Kidney capillary endothelial cell (primary cell): Measurements from ENCODE around the gene C20orf202.

Experiments used
- DNase-seq: peaks from one replicate; pipeline ENCODE4 v3.0.0-alpha.2; 2018; ENCODE audit warnings: low spot score

Gene C20orf202

DNA sequence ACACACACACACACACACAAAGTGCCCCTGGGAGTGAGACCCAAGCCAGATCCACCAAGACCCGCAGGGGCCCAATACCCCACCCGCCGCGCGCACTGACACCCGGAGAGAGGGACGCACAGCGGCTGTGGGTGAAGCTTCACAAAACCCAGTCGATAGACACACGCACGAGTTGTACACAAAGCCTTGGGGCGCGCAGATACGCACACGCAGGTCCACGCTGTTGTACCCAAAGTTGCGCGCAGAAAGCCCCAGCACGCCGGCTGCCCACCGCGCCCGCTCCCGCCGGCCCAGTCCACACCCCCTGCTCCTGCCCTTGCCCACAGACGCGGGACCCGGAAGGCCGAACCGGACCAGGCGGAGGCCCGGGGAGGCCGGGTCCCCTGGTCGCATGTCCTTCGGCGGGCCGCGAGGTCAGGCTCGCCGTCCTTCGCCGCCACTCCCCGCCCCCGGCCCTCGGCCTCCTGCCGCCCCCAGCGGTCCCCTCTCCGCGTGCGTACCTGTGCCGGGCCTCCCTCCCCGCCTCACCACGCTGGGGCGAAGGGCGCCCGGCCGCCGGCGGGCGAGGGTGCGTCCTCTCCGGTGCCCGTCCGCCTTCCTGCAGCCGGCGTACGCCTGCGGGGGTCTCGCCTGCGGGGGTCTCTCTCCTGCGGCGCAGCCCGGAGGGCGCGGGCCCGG, 18.5 kb upstream of the C20orf202 start, which contains the start of gene TMEM74B:
TSS of gene TMEM74B (minus strand) at position 344 of the 678 bp plus-strand sequence. CDS start 1,180 bp downstream, outside the sequence.
- no peak for DNase-seq

DNA sequence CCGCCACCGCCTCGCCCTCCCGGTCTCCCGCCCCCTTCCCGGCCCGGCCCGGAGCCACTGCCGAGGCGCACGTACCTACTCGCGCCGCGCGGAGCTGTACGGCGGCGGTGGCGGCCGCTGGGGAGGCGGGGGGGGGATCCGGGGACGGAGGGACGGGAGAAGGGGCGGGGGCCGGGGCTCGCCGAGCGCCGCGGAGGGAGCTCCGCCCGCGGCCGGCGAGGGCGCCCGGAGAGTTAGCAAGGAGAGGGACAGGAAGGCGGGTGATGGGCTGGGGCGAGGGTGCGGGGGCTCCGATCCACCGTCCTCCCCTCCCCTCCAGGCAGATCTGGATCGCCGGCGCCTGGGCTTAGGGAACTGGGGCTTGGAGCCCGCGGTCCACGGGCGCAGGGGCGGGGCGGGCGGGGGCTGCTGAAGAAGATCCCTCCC, 17.9 kb upstream of the C20orf202 start:
- no peak for DNase-seq

DNA sequence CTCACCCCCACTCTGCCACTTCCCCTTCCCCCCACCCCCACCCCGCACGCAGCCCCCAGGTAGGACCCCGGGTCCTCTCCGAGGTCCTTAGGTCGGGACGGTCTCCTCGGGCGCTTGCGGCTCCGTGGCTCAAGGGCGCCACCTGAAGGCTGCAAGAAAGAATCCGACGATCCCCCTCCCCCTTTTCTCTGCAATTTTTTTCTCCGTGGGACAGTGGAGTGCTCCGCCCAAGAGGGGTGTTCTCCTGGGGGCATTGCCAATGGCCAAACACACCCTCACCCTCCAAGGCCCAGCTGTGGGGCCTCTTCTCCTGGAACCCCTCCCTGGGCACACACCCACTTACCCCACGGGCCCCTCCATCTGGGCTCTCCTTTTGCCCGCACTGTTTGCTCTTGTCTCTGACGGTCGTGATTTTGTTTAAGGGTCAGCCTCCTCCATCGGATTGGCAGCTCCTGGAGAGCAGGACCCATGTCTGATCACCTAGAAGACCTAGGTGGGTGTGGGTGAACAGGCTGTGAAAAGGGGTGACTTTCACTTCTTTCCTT, 17.4 kb upstream of the C20orf202 start:
- DNase-seq, result peak; percentile 48

DNA sequence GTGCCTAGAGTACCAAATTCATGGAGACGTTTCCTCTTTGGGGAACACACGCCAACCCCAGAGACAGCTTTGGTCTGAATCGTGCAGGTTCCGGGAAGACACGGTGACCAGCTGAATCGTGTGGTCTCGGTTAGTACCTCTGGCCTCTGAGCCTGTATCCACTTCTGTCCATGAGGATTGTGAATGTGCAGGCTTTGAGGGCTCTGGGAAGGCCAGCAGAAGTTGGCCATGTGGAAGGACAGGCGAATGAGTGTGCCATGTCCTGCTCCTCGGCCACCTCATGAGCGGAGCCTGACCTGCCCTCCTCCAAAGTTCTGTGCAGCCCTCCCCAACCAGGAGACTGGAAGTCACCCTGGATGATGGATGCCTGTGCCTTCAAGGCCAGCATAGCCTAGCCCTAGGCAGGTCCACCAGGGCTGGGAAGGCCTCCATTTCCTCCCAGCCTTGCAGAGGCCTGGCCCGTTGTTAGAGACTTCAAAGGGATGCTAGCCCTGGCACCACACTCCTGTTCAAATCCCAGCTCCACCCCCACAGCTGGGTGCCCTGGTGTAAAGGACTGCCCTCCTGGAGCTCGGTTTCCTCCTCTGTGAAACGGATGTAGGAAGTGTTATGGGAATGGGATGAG, 16.8 kb upstream of the C20orf202 start:
- no peak for DNase-seq

DNA sequence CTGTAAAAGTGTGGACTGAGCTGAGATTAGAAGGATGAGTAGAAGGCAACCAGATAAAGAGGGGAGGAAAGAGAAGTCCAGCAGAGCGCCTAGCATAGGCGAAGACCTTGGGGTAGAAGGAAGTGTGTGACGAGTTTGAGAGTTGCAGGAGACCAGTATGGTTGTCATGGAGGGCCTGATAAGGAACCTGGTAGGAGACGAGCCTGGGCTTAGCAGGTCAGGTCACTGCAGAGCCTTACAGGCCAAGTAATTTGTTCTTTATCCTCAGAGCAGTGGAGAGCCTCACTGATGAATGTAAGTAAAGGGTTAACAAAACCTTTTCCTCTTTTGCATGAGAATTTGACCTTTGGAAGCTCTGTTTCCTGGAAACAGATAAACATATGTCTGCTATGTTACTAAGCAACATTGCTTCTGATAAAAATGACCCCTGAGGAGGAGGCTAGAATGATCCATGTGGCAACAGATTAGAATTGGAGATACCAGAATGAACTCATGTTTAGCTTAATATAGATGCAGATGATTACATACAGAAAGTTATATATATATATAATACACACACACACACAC, 15.6 kb upstream of the C20orf202 start:
- DNase-seq, result no peak

DNA sequence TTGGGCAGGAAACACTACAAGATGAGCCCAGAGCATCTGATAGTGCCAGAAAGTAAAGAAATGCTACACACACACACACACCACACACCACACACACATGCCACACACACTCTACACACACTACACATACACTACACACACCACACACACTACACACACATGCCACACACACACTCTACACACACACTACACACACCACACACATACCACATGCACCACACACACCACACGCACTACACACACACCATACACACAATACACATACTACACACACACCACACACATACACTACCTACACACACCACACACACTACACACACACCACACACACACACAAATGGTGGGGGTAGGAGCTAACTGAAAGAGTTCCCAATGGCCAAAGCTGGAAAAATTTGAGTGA, 14.9 kb upstream of the C20orf202 start:
- no peak for DNase-seq

DNA sequence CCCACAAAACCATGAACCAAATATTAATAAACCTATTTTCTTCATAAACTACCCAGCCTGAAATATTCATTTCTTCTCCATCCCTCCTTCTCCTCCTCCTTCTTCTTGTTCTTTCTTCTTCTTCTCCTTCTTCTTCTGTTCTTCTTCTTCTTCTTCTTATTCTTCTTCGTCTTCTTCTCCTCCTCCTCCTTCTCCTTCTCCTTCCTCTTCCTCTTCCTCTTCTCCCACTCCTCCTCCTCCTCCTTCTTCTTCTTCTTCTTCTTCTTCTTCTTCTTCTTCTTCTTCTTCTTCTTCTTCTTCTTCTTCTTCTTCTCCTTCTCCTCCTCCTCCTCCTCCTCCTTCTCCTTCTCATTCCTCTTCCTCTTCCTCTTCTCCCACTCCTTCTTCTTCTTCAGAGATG, 13.4 kb upstream of the C20orf202 start:
- DNase-seq, result no peak

DNA sequence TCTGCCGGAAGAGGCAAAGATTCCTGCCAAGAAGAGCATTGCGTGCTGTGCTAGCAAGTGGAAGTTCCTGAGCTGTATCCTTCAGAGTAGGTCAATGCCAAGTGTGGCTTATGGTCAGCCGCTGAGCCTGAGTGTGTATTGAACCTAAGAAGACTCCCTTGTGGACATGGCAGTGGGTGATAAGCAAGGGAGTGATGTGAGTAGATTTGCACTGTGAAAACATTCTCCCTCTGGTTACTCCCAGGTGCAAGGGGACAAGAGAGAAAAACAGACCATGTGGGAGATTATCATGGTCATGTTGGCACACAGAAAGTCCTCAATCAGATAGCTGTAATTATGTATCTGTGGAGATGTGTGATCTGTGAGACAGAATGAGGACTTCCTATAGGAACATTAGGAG, 12.4 kb upstream of the C20orf202 start:
- DNase-seq, result no peak

DNA sequence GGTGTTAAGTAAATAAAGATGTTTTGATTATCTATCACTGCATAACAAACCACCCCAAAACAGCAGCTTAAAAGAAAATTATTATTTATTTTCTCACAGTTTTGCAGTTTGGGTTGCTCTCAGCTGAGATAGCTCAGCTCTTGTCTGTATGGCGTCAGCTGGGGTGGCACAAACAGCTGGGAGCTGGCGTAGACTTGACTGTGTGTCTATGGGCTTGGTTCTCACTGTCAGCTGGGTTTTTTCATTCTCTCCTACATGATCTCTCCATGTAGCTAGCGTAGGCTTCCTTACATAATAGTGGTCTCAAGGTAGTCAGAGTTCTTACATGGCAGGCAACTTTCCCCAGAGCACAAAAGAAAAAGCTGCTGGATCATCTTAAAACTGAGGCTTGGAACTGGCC, 12.0 kb upstream of the C20orf202 start:
- DNase-seq, result no peak

DNA sequence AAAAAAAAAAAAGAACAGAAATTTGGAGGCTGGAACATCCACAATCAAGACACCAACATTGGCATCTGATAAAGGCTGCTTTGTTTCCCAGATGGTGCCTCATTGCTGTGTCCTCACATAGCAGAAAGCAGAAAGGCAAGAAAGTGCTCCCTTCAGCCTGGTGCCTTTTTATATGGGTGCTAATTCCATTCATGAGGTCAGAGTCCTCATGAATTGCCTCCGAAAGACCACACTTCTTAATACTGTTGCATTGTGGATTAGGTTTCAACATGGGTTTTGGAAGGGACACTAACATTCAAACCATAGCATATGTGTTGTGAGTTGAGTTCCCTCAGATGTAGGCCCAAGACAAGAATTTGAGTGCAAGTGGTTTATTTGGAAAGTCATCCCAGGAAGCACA, 8.0 kb upstream of the C20orf202 start:
- DNase-seq, result no peak

DNA sequence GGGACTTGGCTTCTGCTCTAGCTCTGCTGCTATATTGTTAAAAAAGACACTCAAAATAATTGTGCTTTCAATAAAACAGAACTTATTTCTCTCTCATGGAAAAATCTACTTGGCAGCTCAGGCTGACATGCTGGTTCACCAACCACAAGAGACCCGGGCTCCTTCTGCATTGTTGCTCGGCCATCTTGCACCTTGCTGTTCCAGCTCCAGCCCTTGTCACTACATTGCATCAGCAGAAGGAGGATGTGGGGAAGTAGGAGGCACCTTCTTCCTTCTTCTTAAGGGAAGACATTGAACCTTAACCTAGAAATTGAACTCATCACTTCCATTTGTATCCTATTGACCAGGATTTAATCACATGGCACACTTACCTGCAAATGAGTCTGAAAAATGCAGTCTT, 6.6 kb upstream of the C20orf202 start:
- no peak for DNase-seq

DNA sequence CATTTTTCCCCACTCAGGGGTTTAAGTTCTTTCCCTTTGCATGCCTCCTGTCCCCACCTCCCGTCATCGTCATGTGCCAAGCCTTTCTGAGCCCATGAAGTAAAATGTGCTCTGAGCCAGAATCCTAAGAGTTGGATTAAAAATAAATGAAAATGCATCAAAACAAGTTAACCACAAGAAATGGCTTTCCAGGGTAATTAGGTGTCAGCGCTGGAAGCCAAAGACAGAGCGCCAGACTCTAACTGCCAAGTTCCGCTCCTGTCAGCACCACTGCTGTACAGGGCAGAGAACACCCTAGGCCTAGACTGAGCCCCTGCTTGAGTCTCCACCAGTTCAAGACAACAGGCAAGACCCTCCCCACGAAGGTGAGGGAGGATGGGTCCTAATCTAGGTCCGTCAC, 5.5 kb upstream of the C20orf202 start:
- no peak for DNase-seq

DNA sequence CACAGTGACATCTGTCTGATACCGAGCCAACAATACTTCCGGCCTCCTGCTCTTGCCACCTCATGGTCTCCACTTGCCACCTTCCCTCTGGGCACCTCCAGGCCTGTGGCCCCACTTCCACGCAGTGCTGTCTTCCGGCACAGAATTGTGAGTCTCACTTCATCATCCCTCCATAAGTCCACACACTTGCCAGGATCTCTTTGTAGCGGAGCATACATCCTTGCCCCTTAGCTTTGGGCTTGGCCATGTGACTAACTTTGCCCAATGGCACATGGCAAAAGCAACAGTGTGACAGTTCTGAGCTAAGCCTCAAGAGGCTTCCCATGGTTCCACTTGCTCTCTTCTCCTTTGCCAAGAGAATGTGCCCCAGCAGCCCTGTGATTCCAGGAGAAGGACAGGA, 4.5 kb upstream of the C20orf202 start:
- no peak for DNase-seq

DNA sequence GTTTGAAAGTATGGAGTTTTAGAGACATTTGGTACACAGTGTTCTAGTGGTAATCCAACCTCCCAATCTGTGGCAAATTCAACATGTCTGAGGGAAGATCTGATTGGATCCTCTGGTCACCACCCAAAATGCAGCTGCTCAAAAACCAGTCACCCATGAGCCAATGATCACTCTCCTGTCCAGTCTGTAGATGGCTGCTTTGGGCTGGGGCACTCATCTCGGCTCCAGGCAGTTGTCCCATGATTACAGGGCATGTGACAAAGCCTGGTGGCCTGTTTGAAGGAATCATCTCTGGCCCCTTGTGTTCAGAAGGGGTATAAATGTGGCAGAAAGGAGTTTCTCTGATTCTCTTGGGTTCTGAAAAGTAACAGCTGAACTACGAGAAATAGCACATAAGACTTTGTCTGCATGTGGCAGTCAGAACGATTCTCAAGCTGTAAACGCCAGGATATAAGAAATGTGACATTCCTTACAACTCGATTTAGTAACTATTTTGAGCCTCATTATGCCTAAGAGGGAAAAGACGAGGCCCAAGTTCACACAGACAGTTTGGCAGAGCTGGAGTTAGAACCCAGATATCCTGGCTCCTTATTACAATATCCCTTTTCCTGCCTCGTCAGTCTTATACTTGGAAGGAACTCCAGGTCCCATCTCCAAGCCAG, 3.9 kb upstream of the C20orf202 start:
- DNase-seq, result no peak

DNA sequence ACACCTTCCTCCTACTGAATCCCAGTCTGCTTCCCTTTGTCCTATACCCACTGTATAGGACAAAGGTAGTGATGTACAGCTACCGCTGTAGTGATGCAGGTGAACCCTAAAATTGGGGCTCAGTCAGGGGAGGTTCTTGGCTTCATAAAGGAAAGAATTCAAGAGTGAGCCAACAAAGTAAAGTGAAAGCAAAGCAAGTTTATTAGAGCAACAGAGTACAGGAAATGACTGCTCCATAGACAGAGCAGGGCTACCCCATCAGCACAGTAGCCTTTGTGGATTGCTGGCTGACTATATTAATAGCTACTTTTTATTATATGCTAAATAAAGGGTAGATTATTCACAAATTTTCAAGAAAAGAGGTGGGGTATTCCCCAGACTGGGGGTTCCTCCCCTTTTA, 3.3 kb upstream of the C20orf202 start:
- no peak for DNase-seq

DNA sequence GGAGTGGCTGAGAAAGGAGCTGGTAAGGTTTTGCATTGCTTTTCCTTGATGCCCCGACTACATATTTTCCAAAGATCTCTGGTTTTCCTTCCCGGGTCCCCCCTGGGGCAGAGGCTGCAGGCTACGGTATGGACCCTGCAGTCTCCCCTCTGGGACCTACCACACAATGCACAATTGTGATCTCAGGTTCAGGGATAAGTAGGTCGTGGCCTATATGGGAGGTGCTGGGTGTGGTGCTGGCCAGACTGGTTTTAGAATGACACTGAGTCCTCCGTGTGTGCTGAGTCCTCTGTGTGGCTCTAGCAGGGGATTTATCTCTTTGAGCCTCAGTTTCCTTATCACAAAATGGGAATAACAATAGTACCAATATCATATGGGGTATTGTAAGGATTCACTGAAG, 376 bp downstream of the C20orf202 start:
- DNase-seq, result no peak

DNA sequence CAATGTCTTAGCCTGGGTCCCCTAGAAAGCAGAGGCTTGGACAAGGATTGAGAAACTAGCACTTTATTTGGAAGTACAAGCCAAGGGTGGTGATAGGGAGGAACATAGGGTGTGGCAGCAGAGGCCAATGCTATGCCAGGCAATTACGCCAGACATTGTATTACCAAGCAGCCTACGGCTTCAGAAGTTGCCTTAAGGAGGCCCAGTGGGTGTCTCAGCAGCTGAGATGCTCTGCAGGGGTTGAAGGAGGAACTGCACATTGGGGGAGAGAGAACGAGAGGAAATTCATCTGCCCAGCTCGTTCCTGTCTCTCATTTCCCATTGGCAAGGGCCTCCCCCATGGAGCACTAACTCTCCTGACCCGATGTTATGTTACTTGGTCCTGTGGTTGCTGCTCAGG, 859 bp downstream of the C20orf202 start:
- no peak for DNase-seq

DNA sequence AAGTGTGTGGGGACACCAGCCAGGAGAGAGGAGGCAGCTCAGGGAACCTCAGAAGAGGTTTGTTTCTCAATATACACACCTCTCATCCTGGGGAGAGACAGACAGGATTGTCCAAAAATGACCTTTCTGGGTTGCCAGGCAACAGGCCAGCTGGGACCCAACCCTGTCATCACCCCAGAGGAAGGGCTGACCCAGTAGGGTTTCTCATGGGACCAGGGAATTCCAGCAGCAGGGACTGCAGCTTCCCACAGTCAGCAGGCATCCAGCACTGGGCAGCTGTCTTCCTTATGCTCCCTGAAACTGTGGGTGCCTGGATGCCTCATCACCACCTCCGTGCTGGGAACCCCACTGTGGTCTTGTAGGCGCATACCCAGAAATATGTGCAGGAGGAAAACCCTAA, 1.3 kb downstream of the C20orf202 start:
- no peak for DNase-seq

DNA sequence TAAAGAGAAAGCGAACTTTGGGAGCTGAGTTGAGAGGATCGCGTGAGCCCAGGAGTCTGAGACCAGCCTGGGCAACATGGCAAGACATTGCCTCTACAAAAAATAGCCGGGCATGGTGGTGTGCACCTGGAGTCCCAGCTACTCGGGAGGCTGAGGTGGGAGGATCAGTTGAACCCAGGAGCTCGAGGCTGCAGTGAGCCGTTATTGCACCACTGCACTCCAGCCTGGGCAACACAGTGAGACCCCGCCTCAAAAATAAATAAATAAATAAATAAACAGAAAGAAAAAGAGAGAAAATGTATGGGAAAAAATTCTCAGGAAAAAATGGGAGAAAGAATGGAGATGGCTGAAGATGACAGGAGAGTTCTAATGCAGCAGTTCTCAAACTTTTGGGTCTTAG, 2.5 kb downstream of the C20orf202 start:
- no peak for DNase-seq

DNA sequence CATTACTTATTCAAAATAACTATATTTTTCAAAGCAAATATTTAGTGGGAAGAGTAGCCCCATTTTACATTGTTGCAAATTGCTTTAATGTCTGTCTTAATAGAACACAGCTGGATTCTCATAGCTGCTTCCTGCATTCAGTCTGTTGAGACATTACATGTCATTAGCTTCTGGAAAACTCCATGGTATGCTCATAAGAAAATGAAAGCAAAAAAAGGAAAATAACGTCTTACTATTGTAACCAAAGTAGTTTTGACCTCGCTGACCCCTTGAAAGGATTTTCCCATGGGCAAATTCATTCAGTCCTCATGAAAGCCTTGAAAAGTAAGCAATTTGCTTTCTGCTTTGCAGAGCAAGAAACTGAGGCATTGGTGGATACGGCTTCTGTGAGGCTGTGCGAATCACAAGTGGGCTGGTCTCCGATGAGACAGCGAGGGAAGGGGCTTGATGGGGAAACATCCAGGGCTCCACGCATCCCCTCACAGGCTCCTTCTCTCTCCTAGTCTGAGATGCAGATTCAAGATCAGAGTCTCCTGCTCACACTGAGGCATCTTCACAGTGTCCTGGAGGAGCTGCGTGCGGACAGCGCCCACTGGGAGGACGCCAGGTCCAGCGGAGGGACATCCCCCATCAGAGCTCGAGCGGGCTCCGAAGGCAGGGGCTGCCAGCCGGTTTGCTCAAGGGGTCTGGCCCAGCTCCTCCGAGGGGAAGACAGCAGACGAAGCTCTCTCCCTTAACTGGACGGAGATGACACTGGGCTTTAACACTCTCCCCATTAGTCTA, 3.3 kb downstream of the C20orf202 start:
- no peak for DNase-seq

DNA sequence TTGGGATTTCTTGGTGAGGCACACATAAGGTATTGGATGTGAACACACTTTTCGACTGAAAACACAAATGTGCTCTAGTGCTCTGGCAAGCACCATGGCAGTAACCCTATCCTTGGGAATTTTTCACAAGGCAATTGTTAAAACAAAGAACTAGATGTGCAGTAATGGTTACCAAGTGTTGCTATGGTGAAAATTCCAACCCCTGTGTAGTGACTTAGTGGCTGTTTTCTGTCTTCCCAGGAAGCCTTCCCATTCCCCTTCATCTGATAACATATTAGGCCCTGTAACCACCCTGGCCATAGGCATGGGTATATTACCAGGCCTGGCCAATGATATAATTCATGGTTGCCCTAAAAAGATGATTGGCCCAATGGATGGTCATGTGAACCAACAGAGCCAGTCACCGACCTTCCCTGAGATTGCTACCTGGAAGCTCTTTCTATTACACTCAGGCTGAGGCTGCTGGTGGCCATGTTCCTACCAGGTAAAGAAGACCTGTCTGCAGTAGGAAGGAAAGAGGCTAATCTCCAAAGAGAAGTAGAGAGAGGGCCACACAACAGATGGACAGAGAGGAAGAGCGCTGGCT, 4.1 kb downstream of the C20orf202 start:
- DNase-seq, result no peak
